Measurements from ENCODE around the gene FDXR. TPM values are rescaled to one million over a fixed set of nuclear protein-coding genes. Genes with fewer than 3 reads are reported as not detected.

FDXR gene
- total and polyA plus RNA-seq, 2 donors (not counting 3 experiments of a cell fraction or from before 2014, with no cell fraction given), result 19.7 to 33.4 TPM

DNA sequence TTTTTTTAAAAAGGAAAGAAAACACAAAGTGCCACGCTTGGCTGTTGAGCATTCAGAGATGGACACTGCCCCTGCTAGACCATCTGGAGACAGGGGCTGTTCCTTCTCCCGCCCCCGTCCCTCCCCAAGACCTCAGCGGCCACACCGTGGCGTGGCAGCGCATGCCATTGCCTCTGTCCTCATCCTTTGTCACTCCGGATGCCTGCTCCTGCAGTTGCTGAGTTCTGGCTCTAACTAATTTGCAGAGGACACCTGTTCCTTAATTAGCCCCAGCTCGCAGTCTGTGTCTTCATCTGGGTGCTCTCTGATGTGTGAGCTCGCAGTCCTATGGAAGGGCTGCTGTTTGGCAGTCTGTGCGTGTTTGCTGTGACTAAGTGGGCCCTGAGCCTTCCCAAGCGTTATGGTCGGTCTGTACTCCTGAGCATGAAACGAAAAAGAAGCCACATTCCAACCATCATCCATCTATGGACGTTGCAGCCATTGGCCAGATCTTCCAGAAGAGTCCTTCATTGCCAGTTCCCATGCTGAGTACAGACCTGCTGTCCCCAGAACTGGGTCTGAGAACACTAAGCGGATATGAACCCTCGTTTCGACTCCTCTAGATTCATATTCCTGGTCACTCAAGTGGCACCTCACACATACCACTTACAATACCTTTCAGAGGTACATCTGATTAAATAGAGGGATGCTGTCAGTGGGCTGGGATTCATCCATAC is 55.7 kb downstream of the FDXR start:
- FAIRE-seq (no peak), DNase-seq (ENCODE audit: low read depth, low spot score) (no peak)
- H3K79me2 ChIP-seq (ENCODE audit: control insufficient read depth, insufficient read depth, low read length), result no peaks in the 10 kb centered on the region
- intact Hi-C loops (cut with micrococcal nuclease), result no loop called here
- no peaks in the 10 kb centered on the region for H3K4me1 ChIP-seq (ENCODE audit: control insufficient read depth, extremely low read depth, insufficient read depth, low read length)
- H3K27me3 ChIP-seq (ENCODE audit: control insufficient read depth in 2 of 2, insufficient read depth in 2 of 2, low read length in 2 of 2), result no peaks in the 10 kb centered on the region
- ChIA-PET POLR2A (no interaction called here), CTCF (interaction anchor here (0.7 to 1.1 kb wide), 4 partner anchors 39 to 45 kb away, joined by 3 to 5 read pairs (median 3); partner anchors contain the start of gene GRIN2C)
- no peak overlapping the region for H3K9ac ChIP-seq (replicated peaks; ENCODE audit: extremely low read depth, insufficient read depth, low read length)
- TF ChIP-seq, protein P1, sequence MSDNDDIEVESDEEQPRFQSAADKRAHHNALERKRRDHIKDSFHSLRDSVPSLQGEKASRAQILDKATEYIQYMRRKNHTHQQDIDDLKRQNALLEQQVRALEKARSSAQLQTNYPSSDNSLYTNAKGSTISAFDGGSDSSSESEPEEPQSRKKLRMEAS (IDR thresholded peaks at IDR 0.05; ENCODE audit: insufficient read depth, insufficient read length), result no peak
- no peak for TF ChIP-seq EZH2 (IDR thresholded peaks at IDR 0.05; ENCODE audit: borderline replicate concordance, low read depth, low read length, severe bottlenecking)
- TF ChIP-seq, protein P2, sequence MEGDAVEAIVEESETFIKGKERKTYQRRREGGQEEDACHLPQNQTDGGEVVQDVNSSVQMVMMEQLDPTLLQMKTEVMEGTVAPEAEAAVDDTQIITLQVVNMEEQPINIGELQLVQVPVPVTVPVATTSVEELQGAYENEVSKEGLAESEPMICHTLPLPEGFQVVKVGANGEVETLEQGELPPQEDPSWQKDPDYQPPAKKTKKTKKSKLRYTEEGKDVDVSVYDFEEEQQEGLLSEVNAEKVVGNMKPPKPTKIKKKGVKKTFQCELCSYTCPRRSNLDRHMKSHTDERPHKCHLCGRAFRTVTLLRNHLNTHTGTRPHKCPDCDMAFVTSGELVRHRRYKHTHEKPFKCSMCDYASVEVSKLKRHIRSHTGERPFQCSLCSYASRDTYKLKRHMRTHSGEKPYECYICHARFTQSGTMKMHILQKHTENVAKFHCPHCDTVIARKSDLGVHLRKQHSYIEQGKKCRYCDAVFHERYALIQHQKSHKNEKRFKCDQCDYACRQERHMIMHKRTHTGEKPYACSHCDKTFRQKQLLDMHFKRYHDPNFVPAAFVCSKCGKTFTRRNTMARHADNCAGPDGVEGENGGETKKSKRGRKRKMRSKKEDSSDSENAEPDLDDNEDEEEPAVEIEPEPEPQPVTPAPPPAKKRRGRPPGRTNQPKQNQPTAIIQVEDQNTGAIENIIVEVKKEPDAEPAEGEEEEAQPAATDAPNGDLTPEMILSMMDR (IDR thresholded peaks at IDR 0.05; ENCODE audit: extremely low read depth in 1 of 2, insufficient read depth in 1 of 2, low read depth in 1 of 2, low read length in 2 of 2), result no peak
- no peak for TF ChIP-seq MYC (IDR thresholded peaks at IDR 0.05; ENCODE audit: low read depth, low read length)
- no peak for TF ChIP-seq POLR2AphosphoS5 (IDR thresholded peaks at IDR 0.05; ENCODE audit: insufficient read depth, low read depth, low read length)
- no peak for TF ChIP-seq GATA2 (IDR thresholded peaks at IDR 0.05; ENCODE audit: insufficient read depth, insufficient read length, low read depth, low read length)
- no peak for TF ChIP-seq FOS (IDR thresholded peaks at IDR 0.05; ENCODE audit: borderline replicate concordance, insufficient read depth, low read length)
- TF ChIP-seq JUN (IDR thresholded peaks at IDR 0.05; ENCODE audit: borderline replicate concordance, insufficient read depth, insufficient read length, low read depth), result no peak
- no peak for TF ChIP-seq POLR2A (IDR thresholded peaks at IDR 0.05; ENCODE audit: low read depth, low read length)
- dilution Hi-C loops (cut with MboI; ENCODE audit: extremely low pct_ligation_motif_present, low sequenced_read_pairs), result no loop called here
- H3K9me3 ChIP-seq (replicated peaks; ENCODE audit: control insufficient read depth, insufficient read depth, low read length), result no peaks in the 10 kb centered on the region
- H4K20me1 ChIP-seq (replicated peaks; ENCODE audit: control insufficient read depth, extremely low read depth, insufficient read depth, low read length), result no peaks in the 10 kb centered on the region
- H3K27ac ChIP-seq (ENCODE audit: insufficient read depth, low read depth, low read length), result no peak overlapping the region
- peaks cover 0 to 9% of the 10 kb centered on the region in 2 experiments for H3K36me3 ChIP-seq (ENCODE audit: control insufficient read depth in 2 of 2, extremely low read depth in 1 of 2, insufficient read depth in 2 of 2, low read length in 2 of 2)
- no peak overlapping the region for H2AFZ ChIP-seq (ENCODE audit: low read depth, low read length)
- H3K9me1 ChIP-seq (replicated peaks; ENCODE audit: control insufficient read depth, extremely low read depth, insufficient read depth, low read length), result no peaks in the 10 kb centered on the region
- no TSS peak for BruUV-seq (replicated peaks)
- no peak overlapping the region for H3K4me3 ChIP-seq (replicated peaks in 1 of 3; ENCODE audit: insufficient read depth in 1 of 3, low read depth in 1 of 3, low read length in 3 of 3)
- no peak overlapping the region for H3K4me2 ChIP-seq (ENCODE audit: insufficient read depth, low read length)

Data from endothelial cell of umbilical vein (primary cell).